Measurements from ENCODE around the gene MAGI2.
"Not testable (repeated sequence)": the region's sequence is repeated elsewhere in the genome, so short reads cannot be mapped to it uniquely, and the experiment has no call there.

Gene MAGI2

DNA sequence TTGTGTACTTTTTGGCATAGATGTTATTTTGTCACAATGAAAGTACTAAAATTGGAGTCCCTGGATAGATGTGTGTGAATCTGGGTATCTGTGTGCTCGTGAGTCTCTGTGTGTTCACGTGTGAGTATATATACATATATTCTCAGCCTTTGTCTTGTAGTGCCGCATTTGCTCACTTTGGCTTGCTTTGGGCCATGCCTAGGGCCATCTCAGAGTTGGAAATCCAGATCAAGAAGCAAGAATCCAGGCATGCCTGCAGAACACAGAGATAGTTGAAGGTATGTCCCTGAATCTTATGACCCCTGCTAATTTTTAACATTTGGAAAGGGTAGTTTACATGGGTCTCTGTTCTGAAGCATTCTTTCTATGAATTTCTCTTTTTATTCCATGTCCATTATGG lies 1446.2 kb downstream of the MAGI2 start:
- peaks cover under 1% of the 10 kb centered on the region for H3K27me3 Mint-ChIP-seq
- H3K4me3 Mint-ChIP-seq = no peak overlapping the region
- H3K9me3 Mint-ChIP-seq = no peaks in the 10 kb centered on the region
- H3K4me1 Mint-ChIP-seq = no peaks in the 10 kb centered on the region
- no peak overlapping the region for H3K27ac Mint-ChIP-seq
- no peaks in the 10 kb centered on the region for H3K36me3 Mint-ChIP-seq

DNA sequence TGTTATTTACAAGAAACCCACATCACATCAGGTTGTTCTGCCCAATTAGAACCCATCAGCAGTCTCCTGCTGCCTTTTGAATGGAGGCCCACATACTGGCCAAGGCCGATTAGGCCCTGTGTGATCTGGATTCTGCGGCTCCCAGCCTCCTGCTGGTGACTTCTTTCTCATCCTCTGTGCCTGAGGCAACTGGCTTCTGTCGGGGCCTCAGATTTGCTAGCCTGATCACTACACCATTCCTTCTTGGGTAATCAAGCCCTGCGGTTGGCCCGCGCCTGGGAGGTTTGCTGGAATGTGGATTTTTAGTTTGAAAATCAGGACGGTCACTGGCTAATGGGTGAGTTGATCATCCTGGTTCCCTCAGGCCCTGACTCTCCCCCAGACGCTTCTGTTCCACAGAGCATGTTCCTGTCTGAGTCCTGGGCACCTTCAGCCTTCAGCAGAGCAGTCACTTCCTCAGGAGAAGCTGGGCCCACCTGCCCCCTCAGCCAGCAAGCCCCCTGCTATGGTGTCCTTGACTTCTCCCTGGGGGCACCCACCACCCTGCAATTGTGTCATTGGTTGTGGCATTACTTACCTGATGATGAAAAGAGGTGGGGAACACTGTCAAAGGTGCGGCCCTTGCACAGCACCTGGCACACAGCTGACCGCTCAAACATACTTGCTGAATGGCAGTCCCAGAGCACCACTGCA lies 1447.3 kb downstream of the MAGI2 start:
- H3K36me3 Mint-ChIP-seq = no peaks in the 10 kb centered on the region
- H3K4me3 Mint-ChIP-seq = no peak overlapping the region
- H3K4me1 Mint-ChIP-seq = no peaks in the 10 kb centered on the region
- no peaks in the 10 kb centered on the region for H3K27me3 Mint-ChIP-seq
- H3K27ac Mint-ChIP-seq = no peak overlapping the region
- no peaks in the 10 kb centered on the region for H3K9me3 Mint-ChIP-seq

DNA sequence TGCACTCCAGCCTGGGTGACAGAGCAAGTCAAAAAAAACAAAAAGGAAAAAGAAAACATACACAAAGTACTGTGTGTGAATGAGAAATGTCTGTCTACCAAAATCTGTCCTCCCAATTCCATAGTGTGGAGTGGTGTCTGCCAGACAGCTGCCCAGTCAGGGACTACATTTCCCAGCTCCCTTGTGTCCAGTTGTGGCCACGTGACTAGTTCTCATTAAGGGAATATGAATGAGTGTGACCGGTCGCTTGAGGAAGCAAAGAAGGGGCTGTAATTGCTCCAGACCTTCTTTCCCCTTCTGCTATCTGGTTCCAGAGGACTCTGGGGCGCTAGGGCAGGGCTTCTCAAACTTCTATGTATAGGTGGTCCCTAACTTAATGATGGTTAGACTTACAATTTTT lies 1450.8 kb downstream of the MAGI2 start:
- H3K4me3 Mint-ChIP-seq = no peak overlapping the region
- H3K4me1 Mint-ChIP-seq = no peaks in the 10 kb centered on the region
- H3K27me3 Mint-ChIP-seq = no peaks in the 10 kb centered on the region
- H3K36me3 Mint-ChIP-seq = no peaks in the 10 kb centered on the region
- H3K27ac Mint-ChIP-seq = no peak overlapping the region
- H3K9me3 Mint-ChIP-seq = no peaks in the 10 kb centered on the region

DNA sequence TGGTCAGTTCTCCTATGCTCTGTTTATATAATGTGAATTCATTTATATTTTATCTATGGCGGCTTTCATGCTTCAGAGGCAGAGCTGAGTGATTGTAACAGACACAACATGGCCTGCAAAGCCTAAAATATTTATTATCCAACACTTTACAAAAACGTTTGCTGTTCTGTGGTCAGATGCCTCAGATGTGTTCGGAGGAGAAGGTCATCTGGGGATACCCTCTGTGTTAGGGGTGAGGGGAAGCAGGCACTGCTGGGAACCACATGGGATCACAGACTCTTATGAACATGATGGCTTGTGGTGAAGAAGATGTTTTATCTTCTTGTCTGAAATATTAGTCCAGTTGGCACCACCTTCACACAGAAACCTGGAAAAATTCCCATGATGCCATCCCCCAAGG lies 1451.4 kb downstream of the MAGI2 start:
- no peaks in the 10 kb centered on the region for H3K9me3 Mint-ChIP-seq
- H3K4me1 Mint-ChIP-seq = no peaks in the 10 kb centered on the region
- no peaks in the 10 kb centered on the region for H3K36me3 Mint-ChIP-seq
- H3K27me3 Mint-ChIP-seq = no peaks in the 10 kb centered on the region
- no peak overlapping the region for H3K4me3 Mint-ChIP-seq
- no peak overlapping the region for H3K27ac Mint-ChIP-seq

DNA sequence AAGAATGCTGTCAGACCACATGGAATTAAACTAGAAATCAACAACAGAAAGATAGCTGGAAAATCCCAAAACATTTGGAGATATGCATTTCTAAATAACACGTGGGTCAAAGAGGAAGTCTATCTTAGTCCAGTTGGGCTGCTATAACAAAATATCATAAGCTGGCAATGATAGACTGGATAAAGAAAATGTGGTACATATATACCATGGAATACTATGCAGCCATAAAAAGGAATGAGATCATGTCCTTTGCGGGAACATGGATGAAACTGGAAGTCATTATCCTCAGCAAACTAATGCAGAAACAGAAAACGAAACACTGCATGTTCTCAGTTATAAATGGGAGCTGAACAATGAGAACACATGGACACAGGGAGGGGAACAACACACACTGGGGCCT lies 1454.3 kb downstream of the MAGI2 start:
- not testable (repeated sequence) for H3K27ac Mint-ChIP-seq, H3K4me3 Mint-ChIP-seq, H3K27me3 Mint-ChIP-seq, H3K36me3 Mint-ChIP-seq, H3K4me1 Mint-ChIP-seq, H3K9me3 Mint-ChIP-seq

DNA sequence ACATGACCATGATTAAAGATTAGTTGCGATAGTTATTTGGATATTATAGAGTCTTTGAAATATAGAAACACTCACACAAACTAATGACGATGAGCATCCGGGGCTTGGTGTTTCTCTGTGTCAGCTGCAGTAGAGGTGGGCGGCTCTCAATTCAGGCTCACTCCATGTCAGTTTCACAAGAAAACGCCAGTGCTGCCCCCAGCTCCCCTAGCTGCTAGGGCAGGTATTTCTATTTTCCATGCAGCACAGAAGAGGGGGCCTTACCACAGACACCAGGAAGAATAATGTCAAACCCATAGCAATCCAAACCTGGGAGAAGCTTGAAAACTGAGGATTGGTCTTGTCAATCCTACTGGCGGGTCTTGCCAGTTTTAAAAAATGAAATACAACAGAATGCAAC lies 1457.8 kb downstream of the MAGI2 start:
- H3K4me3 Mint-ChIP-seq = no peak overlapping the region
- H3K27ac Mint-ChIP-seq = no peak overlapping the region
- no peaks in the 10 kb centered on the region for H3K27me3 Mint-ChIP-seq
- H3K36me3 Mint-ChIP-seq = no peaks in the 10 kb centered on the region
- H3K9me3 Mint-ChIP-seq = no peaks in the 10 kb centered on the region
- no peaks in the 10 kb centered on the region for H3K4me1 Mint-ChIP-seq

DNA sequence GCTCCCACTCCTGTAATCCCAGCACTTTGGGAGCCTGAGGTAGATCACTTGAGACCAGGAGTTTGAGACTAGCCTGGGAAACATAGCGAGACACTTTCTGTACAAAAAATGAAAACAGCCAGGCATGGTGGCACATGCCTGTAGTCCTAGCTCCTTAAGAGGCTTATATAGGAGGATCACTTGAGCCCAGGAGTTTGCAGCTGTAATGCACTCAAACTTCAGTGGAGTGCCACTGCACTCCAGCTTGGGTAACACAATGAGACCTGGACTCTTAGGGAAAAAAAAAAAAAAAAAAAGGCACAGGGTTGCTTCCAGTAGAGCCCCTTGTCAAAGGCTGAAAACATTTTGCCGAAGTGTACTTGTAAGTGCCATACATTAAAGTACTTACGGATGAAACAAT lies 1459.6 kb downstream of the MAGI2 start:
- H3K36me3 Mint-ChIP-seq = no peaks in the 10 kb centered on the region

DNA sequence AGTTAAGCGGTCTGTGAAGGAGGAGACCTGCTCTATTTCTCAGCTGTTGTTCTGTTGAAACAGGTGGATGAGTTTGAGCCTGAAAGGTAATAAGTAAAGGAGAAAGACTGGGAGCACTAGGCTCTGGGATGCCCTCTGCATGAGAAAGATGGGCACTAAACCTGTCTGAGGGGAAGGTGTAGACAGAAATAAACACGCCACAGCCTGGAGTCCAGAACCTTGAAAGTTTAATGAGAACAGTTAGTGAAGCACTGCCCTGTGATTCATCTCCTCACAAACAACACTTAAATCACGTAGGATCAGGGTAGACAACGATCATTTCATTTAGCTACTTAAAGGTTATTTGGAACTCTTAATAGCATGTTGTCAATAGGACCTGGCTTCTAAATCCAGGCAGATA lies 1461.8 kb downstream of the MAGI2 start:
- H3K36me3 Mint-ChIP-seq = no peaks in the 10 kb centered on the region
- H3K27ac Mint-ChIP-seq = no peak overlapping the region
- H3K9me3 Mint-ChIP-seq = no peaks in the 10 kb centered on the region
- H3K4me3 Mint-ChIP-seq = no peak overlapping the region
- no peaks in the 10 kb centered on the region for H3K27me3 Mint-ChIP-seq
- H3K4me1 Mint-ChIP-seq = no peaks in the 10 kb centered on the region

More for the DNA sequence above, 1459.6 kb downstream of the MAGI2 start:
- Mint-ChIP-seq H3K27me3 (no peaks in the 10 kb centered on the region), H3K27ac (no peak overlapping the region), H3K4me3 (no peak overlapping the region), H3K4me1 (no peaks in the 10 kb centered on the region), H3K9me3 (no peaks in the 10 kb centered on the region)

DNA sequence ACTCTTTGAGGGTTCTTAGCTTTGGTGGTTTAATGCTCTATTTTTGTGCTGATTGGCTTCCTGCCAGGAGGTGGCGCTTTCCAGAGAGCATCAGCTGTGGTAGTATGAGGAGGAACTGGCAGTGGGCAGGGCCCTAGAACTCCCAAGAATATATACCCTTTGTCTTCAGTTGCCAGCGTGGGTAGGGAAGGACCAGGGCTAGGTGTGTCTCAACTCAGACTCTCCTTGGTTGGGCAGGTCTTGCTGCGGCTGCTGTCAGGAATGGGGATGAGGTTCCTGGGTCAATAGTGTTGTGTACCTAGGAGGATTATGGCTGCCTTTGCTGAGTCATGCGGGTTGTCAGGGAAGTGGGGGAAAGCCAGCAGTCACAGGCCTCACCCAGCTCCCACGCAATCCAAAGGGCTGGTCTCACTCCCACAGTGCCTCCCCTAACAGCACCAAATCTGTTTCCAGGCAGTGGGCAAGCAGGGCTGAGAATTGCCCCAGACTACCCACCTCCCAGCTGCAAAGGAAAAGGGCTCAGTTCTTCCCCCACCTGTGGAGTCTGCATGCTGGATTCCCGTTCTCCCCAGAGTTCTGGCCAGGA lies 1463.4 kb downstream of the MAGI2 start:
- H3K4me3 Mint-ChIP-seq = no peak overlapping the region
- no peaks in the 10 kb centered on the region for H3K36me3 Mint-ChIP-seq
- H3K27ac Mint-ChIP-seq = no peak overlapping the region
- no peaks in the 10 kb centered on the region for H3K9me3 Mint-ChIP-seq
- no peaks in the 10 kb centered on the region for H3K27me3 Mint-ChIP-seq
- no peaks in the 10 kb centered on the region for H3K4me1 Mint-ChIP-seq

DNA sequence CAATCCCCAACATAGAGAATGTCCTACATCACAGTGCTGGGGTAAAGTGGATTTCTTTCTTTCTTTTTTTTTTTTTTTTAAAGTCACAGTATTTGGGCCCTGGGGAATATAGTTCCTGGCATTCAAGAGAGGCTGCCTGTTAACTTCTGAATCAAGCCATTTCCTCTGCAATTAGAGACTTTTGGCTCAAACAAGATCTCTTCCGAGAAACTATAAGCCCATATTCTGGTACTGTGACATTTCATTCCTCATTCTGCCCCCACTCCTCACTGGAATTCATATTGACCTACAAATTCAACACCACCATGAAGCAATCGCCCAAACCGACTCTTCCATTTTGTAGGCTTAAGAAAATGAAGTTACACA lies 1467.5 kb downstream of the MAGI2 start:
- Mint-ChIP-seq H3K9me3 (no peaks in the 10 kb centered on the region), H3K27ac (no peak overlapping the region), H3K4me1 (no peaks in the 10 kb centered on the region), H3K27me3 (no peaks in the 10 kb centered on the region), H3K4me3 (no peak overlapping the region), H3K36me3 (no peaks in the 10 kb centered on the region)

DNA sequence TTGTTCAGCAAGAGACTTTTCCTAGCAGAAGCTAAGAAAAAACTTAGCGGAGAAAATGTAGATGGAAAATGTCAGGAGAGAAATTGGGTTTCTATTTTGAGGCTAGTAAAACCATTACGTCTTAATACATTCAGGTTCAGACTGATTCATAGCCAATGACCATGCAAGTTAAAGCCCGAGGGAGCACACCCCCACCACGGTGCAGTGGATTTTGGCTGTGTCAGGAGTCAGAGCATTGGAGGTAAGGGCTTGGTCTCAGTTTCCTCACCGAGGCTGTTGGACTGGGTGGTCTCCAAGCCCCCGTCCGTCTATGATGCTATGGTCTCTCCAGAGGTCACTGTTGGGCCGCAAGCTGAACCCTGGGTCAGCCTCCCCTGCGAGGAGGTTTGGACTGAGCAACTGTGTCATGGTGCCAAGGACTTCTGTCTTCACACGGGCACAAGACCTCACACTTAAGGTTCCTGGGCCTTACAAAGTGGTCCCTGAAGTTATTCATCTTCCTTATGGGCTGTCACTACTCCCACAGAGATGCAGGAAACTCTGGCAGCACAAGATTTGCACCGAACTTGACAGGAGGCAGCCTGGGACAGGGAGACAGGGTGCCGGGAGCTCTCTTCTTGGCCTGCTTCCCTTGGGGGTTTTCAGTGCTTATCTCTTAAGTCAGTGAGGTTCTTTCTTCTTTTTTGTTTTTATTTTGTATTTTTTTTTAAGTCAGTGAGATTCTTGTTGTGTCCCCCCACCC lies 1468.1 kb downstream of the MAGI2 start:
- Mint-ChIP-seq H3K4me3 (no peak overlapping the region), H3K36me3 (no peaks in the 10 kb centered on the region), H3K27ac (no peak overlapping the region), H3K9me3 (no peaks in the 10 kb centered on the region), H3K4me1 (no peaks in the 10 kb centered on the region), H3K27me3 (no peaks in the 10 kb centered on the region)

DNA sequence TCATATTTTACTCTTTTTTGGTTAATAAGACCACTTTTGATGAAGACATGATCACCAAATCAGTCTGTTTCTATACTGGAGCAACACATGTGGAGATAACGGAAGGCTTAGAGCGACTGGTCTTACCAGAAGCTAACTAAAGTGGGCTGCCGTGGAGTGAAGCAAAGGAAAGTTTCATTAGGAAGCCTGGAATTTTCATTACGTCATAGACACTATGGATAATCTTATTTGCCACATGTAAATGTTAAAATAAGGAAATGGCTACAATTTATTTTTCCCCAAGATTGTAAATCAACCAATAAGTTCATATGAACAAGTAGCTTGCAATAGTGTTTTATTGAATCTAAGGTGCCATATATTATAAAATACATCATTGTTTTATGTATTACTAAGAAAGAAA lies 1469.5 kb downstream of the MAGI2 start:
- H3K27me3 Mint-ChIP-seq = no peaks in the 10 kb centered on the region
- no peaks in the 10 kb centered on the region for H3K36me3 Mint-ChIP-seq
- no peaks in the 10 kb centered on the region for H3K4me1 Mint-ChIP-seq
- no peak overlapping the region for H3K4me3 Mint-ChIP-seq
- no peak overlapping the region for H3K27ac Mint-ChIP-seq
- H3K9me3 Mint-ChIP-seq = no peaks in the 10 kb centered on the region

DNA sequence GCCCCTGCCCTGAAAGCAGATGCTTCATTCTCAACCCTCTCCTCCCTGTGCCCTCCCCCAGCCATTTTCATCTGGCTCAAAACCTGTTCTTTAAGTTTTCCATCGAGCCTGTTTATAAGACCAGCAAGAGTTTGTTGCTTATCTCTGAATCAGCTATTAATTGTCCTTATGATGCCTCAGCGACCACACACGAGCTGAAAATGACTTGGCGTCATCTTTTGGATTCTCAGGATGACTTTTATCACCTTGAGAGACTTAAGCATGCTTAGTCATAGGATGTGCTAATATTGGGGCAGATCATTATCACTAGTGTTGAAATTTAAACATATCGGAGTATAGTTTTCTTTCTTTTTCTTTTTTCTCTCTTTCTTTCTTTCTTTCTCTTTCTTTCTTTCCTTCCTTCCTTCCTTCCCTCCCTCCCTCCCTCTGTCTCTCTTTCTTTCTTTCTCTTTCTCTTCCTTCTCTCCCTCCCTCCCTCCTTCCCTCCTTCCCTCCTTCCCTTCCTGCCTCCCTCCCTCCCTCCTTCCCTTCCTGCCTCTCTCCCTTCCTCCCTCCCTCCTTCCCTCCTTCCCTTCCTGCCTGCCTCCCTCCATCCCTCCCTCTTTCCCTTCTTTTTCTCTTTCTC lies 1470.4 kb downstream of the MAGI2 start:
- Mint-ChIP-seq H3K27me3 (no peaks in the 10 kb centered on the region), H3K9me3 (no peaks in the 10 kb centered on the region), H3K4me1 (no peaks in the 10 kb centered on the region), H3K27ac (no peak overlapping the region), H3K36me3 (no peaks in the 10 kb centered on the region), H3K4me3 (no peak overlapping the region)

DNA sequence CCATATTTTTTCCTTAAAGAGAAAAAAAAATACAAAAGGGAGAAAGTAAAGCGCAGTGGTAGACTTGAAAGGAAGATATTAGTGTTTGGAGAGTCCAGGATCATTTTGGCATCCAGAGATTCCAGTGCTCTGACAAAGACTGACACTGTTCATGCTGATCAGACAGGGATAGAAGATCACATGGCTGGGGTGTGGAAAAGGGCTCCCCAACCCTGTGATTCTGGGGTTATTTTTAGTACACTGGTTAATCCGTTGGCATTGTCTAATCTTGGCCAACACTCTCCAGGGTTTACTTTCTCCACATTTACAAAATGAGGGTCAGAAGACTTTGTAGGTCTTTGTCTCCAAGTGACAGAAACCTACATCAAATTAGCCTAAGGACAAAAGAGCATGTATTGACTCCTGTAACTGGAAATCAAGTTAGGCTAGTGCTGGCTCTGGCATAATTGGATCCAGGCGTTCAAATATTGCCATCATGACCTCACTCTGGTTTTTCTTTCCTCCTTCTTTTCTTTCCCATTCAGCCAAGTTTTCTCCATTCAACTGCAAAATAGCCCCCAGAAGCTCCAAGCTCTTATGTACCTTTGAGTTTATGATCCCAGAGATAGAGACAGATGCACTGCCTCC lies 1473.3 kb downstream of the MAGI2 start:
- H3K9me3 Mint-ChIP-seq = no peaks in the 10 kb centered on the region
- H3K36me3 Mint-ChIP-seq = no peaks in the 10 kb centered on the region
- H3K4me1 Mint-ChIP-seq = no peaks in the 10 kb centered on the region
- H3K4me3 Mint-ChIP-seq = no peak overlapping the region
- no peak overlapping the region for H3K27ac Mint-ChIP-seq
- no peaks in the 10 kb centered on the region for H3K27me3 Mint-ChIP-seq

DNA sequence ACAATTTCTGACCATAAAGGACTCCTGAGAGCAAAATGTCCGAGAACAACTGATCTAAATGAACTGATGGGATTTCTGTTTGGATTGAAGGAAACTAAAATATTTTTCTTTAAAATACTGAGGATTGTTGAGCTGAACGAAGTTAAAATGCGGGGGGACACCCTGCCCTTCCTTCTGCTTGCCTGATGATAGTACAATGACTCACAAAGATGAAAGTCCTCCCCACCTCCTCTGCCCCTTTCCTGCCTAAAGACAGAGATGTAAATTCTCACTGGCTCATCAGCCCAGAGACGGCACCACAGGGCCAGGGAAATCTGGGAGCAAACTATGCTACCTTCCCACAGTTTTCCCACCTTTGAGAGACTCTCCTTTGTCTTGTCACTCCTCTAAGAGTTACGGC lies 1474.2 kb downstream of the MAGI2 start:
- Mint-ChIP-seq H3K4me3 (no peak overlapping the region), H3K27ac (no peak overlapping the region), H3K4me1 (no peaks in the 10 kb centered on the region), H3K9me3 (no peaks in the 10 kb centered on the region), H3K27me3 (no peaks in the 10 kb centered on the region), H3K36me3 (no peaks in the 10 kb centered on the region)

Data from activated naive CD4-positive, alpha-beta T cell treated with anti-CD3 and anti-CD28 coated beads, Interleukin-2, amount 50 U/mL, for 24 hours (primary cell).